ENCODE data around the gene LYRM7.

LYRM7 gene

DNA sequence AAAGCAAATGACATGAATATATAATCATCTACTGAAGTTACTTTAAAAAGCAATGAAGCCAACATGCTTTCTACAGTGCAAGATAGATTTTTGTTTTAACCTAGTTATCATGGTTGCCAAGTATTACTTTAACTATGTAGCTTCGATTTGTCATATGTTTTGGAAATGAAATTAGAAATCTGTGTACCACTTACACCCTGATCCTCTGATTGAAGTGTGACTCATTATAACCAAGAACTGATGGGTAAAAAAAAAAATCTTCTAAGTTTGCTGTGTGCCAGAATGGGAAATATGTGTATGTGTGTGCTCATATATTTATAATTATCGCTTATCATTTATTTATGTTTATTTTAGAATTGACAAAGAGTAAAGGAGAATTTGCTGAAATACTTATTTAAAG lies 84.0 kb downstream of the LYRM7 start:
- no peak for DNase-seq (ENCODE audit: extremely low spot score)
- ChIA-PET POLR2A (interaction anchor here (0.7 kb wide), 1 partner anchor 35 kb away, joined by 3 read pairs; no protein-coding TSS in a partner anchor), CTCF (interaction anchor here (0.8 to 3.8 kb wide), 6 partner anchors 11 to 127 kb away, joined by 3 to 17 read pairs (median 3); partner anchors contain the start of gene CDC42SE2)
- TF ChIP-seq, protein P1, sequence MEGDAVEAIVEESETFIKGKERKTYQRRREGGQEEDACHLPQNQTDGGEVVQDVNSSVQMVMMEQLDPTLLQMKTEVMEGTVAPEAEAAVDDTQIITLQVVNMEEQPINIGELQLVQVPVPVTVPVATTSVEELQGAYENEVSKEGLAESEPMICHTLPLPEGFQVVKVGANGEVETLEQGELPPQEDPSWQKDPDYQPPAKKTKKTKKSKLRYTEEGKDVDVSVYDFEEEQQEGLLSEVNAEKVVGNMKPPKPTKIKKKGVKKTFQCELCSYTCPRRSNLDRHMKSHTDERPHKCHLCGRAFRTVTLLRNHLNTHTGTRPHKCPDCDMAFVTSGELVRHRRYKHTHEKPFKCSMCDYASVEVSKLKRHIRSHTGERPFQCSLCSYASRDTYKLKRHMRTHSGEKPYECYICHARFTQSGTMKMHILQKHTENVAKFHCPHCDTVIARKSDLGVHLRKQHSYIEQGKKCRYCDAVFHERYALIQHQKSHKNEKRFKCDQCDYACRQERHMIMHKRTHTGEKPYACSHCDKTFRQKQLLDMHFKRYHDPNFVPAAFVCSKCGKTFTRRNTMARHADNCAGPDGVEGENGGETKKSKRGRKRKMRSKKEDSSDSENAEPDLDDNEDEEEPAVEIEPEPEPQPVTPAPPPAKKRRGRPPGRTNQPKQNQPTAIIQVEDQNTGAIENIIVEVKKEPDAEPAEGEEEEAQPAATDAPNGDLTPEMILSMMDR (IDR thresholded peaks at IDR 0.05; ENCODE audit: control extremely low read depth, extremely low read depth, low read depth, missing control alignments) = no peak

Measured in GM10248 (cell line).